NCI-H446 treated with DMSO at 0.1 percent for 48 hours (cell line): ENCODE results near the gene LRRC28.

Source experiments
- DNase-seq: peaks from one replicate; lab custom pipeline; 2025; lab: John Stamatoyannopoulos, UW

The LRRC28 gene

GRCh38 chr15:99416191-99417188 is 165.2 kb downstream of the LRRC28 start:
- no peak for DNase-seq

GRCh38 chr15:99421172-99421656 is 169.9 kb downstream of the LRRC28 start:
- DNase-seq = no peak

DNA sequence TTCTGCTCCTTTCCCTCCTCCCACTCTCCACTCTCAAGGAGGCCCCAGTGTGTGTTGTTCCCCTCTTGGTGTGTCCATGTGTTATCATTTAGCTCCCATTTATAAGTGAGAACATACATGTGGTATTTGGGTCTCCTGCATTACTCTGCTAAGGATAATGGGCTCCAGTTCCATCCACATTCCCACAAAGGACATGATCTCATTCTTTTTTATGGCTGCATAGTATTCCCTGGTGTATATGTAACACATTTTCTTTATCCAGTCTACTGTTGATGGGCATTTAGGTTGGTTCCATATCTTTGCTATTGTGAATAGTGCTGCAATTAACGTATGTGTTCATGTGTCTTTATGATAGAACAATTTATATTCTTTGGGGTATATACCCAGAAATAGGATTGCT is 170.5 kb downstream of the LRRC28 start:
- no peak for DNase-seq

DNA sequence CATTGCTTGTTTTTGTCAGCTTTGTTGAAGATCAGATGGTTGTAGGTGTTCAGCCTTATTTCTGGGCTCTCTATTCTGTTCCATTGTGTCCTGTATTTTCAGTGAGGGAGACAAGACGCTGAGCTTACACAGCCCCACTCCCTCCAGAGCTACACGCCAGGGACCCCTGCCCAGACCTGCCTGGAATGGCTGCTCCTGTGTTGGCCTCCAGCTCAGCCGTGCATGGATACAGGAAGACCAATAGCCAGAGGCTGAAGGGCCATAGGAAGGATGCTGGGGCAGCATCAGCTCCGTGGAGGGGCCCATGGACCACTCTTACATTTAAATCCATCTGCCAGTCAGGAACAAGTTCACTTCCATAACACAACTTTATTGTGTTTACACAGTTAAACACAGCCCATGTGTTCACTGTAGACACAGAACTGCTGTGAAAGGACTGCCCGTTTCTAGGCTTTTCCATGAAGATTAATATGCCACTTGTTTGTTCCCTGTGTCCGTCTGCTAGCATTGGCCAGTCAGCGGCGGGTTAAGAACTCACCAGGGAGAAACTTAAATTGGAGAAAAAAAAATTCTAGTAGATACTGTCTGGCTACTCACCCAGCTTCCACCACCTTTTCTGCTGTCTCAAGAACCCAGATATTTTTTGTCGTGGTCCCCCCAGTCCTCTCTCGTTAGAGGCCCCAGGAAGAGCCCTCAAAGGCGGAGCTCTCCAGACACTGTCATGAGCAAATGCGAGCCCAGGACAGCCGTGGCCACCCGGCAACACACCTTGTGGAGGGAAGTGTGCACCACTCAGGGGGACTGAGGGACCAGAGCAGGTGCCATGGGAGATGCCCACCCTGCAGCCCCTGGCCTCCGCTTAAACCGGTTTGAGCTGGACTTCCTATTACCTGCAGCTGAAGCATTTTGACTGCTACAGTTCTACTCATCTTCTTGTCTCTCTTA is 172.2 kb downstream of the LRRC28 start:
- no peak for DNase-seq

DNA sequence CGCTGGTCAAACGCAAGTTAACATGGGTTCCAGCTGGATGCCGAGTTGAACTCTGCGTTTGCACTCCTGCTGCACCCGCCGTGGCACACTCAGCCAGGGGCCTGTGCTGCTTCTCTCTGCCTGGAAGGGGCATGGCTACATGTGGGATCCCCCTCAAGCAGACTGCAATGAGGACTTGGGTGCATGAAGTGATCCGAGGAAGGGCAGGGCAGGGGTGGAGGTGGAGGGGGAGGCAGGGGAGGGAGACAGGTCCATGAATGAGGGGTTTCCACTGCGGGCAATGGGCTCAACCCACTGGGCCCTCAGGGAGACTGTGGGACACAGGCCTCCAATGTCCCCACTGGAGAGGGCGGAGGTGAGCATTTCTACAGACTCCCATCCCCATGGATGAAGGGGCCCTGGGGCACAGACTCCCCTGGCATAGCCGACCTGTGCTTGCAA is 172.9 kb downstream of the LRRC28 start:
- no peak for DNase-seq

DNA sequence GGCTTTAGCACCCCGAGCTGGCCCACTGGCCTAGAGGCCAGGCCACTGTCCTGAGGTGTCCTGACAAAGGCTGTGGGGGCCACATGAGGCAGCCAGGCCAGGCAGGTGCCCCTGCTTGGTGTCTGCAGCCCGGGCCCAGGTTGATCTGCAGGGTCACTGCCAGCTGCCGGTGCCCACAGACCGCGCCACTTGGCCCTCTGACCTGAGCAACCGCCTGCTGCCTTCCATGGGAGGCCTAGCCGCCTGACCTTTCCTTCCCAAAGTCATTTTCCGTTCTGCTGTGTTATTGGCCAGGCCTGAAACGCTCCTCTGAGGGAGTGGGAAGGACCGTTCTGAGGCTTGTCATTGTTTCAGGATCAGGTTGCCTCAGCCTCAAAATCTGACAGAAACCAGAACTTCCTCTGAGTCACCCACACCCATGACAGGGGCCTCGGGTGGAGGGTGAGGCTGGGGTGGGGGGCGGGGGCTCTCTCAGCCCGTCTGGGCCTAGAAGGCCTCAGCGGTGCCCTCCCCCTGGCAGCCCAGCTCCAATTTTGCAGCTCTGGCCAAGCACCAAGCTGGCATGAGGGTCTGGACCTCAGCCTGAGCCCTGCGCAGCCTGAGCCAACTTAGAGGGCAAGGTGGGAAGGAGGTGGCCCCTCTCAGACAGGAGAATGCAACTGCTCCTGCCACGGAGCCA is 173.8 kb downstream of the LRRC28 start:
- DNase-seq = no peak

- DNase-seq = peak; percentile 12
These were observed 174.5 kb downstream of the LRRC28 start for GRCh38 chr15:99425657-99426301.

- DNase-seq = no peak
These were observed 175.3 kb downstream of the LRRC28 start for GRCh38 chr15:99426431-99427105.

- no peak for DNase-seq
These were observed 175.9 kb downstream of the LRRC28 start for GRCh38 chr15:99427210-99427609.

DNA sequence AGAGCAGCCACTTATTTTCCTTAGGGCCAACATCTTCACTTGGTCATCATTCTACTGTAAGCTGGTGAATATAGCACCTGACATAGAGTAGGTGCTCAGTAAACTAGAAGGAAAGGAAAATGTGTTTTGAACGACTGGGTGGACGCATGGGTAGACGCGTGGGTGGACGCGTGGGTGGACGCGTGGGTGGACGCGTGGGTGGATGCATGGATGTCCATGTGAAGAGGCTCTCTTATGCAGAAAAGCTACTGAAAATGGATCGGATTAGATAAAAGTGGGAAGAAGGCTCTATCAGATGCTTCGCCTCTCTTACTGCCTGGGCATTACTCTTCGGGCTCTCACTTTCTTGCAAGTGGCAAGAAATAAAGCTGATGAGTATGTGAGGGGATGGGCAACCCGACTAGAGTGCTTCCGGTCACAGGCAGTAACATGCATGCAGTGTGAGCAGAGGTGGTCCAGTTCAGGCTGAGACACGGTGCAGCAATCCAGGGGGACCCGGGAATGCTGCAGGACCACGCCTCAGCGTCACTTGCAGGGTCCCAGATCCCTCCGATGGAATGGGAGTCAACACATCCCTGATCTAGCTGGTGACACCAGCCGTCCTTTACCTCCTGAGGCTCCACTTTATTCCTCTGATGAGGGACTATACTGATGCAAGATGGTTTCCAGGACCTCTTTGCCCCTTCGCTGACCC is 176.5 kb downstream of the LRRC28 start:
- no peak for DNase-seq

DNA sequence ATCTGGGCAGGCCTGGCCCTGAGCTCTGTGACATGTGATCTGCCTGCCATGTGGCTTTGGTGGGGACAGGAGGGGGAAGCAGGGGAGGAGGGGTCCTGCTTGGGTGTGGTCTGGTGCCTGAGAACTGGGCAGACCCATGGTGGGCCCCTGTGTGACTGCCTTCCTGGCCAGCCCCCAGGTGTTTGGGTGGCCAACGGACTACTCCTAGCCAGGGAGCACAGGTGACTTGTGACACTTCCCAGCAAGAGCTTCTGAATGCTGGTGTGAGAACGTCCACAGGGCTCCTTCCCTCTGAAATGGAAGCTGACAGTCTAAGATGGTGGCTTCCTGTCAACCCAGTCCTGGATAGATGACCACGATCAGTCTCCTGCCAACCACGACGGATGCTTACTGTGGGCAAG is 178.4 kb downstream of the LRRC28 start:
- DNase-seq = no peak

DNA sequence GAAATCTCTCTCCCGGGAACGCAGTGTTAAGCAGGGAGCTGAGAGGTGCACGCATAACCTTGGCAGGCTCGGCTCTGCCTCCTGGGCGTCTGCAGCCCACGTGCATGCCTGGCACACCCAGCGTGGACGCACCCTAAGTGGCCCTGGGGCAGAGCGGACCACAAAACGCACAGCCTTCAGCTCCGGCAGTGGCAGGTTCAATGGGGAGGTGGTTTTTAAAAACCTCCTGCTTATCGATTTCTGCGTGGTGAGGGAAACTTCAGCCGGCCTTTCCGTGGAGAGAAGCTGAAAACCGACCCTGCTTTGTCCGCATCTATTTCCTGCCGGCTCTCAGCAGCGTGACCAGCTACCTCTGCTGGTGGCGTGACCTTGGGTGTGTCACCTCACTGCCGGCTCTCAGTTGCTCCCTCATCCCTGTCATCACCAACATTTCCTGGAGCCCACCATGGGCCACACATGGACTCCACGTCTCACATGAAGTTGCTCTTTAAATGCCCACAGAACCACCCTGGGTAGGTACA is 179.7 kb downstream of the LRRC28 start:
- DNase-seq = no peak

- DNase-seq = no peak
These were observed 180.4 kb downstream of the LRRC28 start for GRCh38 chr15:99431661-99432091.

- DNase-seq = no peak
These were observed 181.2 kb downstream of the LRRC28 start for GRCh38 chr15:99432271-99433025.

DNA sequence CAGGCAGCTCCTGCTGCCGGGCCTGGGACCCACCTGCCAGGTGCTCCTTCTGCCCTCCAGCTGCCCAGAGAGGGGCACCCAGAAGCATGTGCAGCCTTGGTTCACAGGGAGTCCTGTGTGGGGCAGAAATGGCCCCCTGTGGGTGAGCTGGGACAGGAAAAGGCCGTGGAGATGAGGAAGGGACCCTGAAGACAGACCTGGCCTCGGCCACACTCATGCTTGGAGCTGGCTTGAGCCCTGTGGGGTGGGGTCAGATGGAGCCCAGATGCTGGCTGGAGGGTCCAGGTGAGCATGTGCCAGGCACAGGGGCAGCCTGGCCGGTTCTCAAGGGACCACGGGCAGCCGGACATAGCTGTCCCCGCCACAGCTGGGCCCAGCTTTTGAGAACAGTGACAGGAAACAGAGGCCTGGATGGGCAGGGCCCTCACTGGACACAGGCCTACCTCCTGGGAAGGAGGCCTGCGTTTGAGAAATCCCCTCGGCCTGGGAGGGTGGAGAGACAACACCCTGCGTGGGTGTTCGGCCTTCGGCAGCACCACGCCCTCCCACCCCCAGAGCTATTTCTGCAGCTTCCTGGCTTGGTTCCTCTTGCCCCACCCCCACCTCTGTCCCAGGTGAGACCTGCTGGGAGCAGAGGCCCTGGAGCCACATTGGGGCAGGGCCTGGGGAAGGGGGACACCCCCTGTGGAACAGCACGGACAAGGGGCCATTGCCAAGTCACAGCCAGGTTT is 181.9 kb downstream of the LRRC28 start:
- DNase-seq = no peak

- DNase-seq = no peak
These were observed 182.6 kb downstream of the LRRC28 start for GRCh38 chr15:99433757-99434450.

GRCh38 chr15:99434506-99435112 is 183.3 kb downstream of the LRRC28 start:
- DNase-seq = no peak
